Smooth muscle cell of the brain vasculature (primary cell): ENCODE measurements around the gene GCFC2.
"Not testable (repeated sequence)": the region's sequence is repeated elsewhere in the genome, so short reads cannot be mapped to it uniquely, and the experiment has no call there.

Experiments used
- DNase-seq: peaks from one replicate; pipeline ENCODE4 v3.0.0-alpha.2; 2012; ENCODE audit warnings: low read depth, low spot score

GCFC2 gene

DNA sequence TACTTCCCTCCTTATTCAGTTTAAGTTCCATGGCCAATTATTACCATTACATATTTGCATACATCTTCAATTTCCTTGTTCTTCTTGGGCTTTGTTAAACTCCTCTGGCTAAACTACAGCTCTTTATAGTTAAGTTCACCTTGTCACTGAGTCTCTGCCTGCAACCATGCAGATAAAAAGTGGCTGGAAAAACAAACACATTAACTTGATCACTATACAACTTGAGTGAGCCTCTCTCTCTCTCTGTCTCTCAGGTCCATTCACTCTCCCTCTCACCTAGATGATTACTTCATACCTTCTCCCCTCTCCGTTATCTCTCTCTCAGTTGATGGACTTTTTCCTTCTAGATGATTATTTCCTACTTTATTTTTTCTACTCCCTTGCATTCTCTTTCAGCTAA lies 30.3 kb downstream of the GCFC2 start:
- no peak for DNase-seq

GRCh38 chr2:75679556-75679955 lies 31.2 kb downstream of the GCFC2 start:
- no peak for DNase-seq

GRCh38 chr2:75676464-75676863 lies 34.3 kb downstream of the GCFC2 start:
- no peak for DNase-seq

DNA sequence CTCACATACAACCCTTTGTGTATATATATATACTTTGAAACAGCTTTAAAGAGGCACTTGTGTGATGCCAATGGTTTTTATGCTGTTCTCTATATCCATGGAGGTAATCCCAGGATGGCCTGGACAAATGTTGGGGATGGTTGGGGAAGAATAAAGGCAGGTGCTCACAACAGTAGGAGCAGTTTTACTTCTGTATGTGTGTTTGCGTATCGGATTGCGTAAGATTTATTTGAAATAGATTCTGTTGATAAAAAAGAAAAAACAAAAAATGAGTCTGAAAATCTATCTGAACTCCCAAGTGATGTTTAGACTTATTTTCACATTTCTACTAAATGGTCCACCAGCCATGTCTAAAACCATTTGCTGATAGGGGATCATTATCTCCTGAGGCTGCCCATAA lies 34.8 kb downstream of the GCFC2 start:
- no peak for DNase-seq

GRCh38 chr2:75675423-75675822 lies 35.3 kb downstream of the GCFC2 start:
- not testable (repeated sequence) for DNase-seq

GRCh38 chr2:75667884-75668283 lies 42.8 kb downstream of the GCFC2 start:
- DNase-seq = no peak

- DNase-seq = no peak
These were observed 43.8 kb downstream of the GCFC2 start for GRCh38 chr2:75666911-75667310.

DNA sequence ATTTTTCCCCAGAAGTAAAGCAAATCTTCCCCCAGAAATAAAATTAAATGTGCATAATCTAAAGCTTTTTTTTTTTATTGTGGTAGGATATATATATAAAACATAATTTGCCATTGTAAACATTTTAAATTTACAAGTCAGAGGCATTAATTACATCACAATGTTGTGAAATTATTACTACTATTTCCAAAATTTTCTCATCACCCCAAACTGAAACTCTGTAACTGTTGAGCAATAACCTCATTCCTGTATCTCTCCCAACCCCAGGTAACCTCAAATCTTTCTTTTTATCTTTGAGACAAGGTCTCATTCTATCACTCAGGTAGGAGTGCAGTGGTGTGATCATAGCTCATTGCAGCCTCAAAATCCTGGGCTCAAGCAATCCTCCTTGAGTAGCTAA lies 52.9 kb downstream of the GCFC2 start:
- no peak for DNase-seq

DNA sequence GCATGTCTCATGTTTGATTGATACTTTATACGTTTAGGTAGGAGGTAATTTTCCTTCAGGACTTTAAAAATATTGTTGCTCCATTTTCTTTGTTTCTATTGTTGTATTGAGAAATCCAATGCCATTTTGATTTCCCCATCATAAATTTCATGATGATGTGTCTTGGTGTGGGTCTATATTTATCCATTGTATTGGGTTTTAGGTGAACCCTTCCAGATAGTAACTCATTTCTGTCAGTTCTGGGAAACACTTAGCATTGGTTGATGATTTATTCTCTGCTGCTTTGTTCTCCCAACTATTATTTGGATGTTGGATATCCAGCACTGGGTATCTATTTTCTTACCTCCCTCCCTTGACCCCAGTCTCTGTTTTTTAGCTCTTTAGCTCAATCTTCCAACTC lies 54.2 kb downstream of the GCFC2 start:
- no peak for DNase-seq

DNA sequence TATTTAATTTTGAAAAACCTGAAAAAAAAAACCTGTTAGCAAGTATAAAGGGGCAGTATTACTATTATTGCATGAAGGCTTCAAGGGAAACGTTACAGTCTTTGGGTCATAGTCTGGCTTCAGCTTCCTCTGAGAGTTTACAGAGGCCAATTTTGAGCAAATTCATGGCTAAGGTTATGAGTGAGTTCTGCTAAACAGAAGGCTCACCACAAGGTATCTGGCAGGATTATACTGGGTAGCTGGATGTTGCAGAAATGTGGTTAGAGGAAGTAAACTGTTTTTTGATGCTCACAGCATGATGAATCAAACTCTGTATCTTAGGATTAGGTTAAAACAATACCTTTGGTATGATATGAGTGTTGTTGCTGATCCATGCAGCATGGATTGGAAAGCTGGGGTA lies 54.9 kb downstream of the GCFC2 start:
- DNase-seq = no peak

DNA sequence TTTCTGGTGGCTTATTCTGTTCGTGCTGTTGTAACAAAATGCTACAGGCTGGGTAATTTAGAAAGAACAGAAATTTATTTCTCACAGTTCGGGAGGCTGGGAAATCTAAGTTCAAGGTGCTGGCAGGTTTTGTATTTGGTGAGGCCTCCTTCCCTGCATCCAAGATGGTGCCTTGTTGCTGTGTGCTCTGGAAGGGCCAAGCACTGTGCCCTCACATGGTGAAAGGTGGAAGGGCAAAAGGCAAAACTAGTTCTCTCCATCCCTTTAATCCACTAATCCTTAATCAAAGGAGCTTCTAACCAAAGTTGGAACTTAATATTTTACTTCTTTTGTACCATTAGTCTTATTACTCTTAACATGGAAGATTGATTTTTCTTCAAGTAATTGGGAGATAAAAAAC lies 56.7 kb downstream of the GCFC2 start:
- no peak for DNase-seq

GRCh38 chr2:75647771-75648170 lies 62.9 kb downstream of the GCFC2 start:
- no peak for DNase-seq

DNA sequence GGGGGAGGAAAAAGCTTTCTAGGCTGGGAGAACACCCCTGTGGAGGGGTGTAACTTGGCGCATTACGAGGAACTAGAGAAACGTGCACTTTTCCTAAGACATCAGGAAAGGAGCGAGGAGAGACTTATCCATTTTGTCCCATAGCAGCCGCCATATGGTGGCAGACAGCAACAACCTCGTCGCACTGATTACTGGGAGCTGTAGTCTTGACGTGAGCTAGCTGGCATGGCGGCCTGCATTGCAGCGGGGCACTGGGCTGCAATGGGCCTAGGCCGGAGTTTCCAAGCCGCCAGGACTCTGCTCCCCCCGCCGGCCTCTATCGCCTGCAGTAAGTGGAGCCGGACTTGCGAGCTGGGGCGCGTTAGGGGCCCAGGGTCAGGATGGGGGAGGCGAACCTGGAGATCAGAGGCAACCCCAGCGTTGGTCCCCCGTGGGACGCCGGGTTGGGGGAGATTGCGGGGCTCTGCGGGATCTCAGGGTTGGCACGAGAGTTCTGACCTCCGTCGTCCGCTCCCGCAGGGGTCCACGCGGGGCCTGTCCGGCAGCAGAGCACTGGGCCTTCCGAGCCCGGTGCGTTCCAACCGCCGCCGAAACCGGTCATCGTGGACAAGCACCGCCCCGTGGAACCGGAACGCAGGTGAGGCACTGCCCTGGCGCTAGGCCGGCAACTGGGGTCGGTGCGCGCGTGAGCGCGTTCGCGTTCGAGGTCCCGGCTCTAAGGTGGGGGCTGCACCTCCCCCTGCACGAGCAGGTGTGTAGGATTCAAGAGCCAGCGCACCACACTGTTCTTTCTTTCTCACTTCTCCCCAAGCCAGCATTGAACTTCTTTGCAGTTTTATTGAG lies 63.9 kb downstream of the GCFC2 start, which contains the start of gene MRPL19:
MRPL19 (plus strand) TSS at position 201 of the 843 bp plus-strand sequence; CDS start at position 226, 25 bp downstream.
- peak; percentile 70 for DNase-seq

- DNase-seq = no peak
These were observed 64.6 kb downstream of the GCFC2 start for GRCh38 chr2:75646090-75646582.

GRCh38 chr2:75645643-75646042 lies 65.1 kb downstream of the GCFC2 start:
- DNase-seq = no peak

- no peak for DNase-seq
These were observed 66.7 kb downstream of the GCFC2 start for GRCh38 chr2:75643980-75644379.

GRCh38 chr2:75641587-75641986 lies 69.1 kb downstream of the GCFC2 start:
- DNase-seq = no peak

GRCh38 chr2:75640621-75641121 lies 70.0 kb downstream of the GCFC2 start:
- DNase-seq = peak; percentile 31

GRCh38 chr2:75637568-75637967 lies 73.1 kb downstream of the GCFC2 start:
- DNase-seq = no peak

DNA sequence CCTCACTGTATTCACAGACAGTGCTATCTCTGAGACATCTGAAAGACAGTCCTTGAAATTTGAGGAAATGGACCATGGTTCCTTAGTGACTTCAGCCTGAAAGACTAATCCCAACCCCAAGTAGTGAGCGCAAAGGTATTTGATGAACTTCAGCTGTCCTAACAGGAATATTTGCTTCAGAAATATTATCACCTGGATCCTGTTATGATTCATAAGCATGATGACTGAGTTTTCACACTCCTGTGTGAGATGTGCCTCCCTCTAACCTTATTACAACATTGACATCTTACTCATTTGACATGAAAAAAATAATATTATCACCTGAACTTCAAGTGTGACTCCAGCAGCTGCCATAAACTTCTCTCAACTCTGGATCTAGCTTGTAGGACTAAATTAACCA lies 75.8 kb downstream of the GCFC2 start:
- DNase-seq = no peak

DNA sequence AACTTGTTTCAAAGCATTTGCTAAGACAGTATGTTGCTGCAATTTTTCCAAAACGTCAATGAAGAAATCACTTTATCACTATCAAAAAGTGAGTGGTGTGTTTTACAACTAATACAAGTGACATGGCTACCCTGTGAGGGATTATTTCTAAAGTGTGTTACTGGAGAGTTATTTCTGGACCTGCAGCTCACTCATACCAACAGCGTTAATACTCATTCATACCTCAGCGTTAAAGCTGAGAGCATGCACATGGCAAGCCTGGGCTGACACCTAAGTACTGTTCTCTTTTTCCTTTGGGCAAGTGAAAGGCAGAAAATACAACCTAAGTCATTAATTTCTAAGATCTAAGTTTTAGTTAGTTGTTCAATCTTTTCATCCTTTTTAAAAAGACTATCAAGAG lies 77.1 kb downstream of the GCFC2 start:
- DNase-seq = no peak

GRCh38 chr2:75632813-75633212 lies 77.9 kb downstream of the GCFC2 start:
- no peak for DNase-seq

- no peak for DNase-seq
These were observed 78.5 kb downstream of the GCFC2 start for GRCh38 chr2:75632091-75632701.
